Body of pancreas (tissue), 4 donors: ENCODE data around the gene ADARB1.

Experiments
- POLR2A ChIP-seq, 3 donors: fragments of 450-650 bp; IDR thresholded peaks; one replicate each; pipeline ENCODE4 v1.6.1; 2016; ENCODE audit warnings: antibody characterized with exemption in 3 of 3, mild to moderate bottlenecking in 2 of 3
- TF ChIP-seq, protein P1 (sequence below), 7 experiments: fragments of 450-650 bp in 4 of 7; fragments of 200-600 bp in 3 of 7; sonication (generic) in 3 of 7; IDR thresholded peaks; one replicate each; pipeline ENCODE4 v1.5.1; 2016 to 2019; ENCODE audit warnings: antibody characterized with exemption in 7 of 7

DNA sequence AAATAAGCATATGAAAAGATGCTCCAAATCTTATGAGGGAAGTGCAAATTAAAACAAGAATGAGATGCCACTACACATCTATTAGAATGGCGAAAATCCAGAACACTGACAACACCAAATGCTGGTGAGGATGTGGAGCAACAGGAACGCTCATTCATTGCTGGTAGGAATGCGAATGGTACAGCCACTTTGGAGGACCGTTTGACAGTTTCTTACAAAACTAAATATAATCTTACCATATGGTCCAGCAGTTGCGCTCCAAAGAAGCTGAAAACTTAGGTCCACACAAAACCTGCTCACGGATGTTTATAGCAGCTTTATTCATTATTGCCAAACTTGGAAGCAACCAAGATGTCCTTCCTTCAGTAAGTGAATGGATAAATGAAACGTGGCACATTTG is 163.0 kb downstream of the ADARB1 start:
- TF ChIP-seq, protein P1, sequence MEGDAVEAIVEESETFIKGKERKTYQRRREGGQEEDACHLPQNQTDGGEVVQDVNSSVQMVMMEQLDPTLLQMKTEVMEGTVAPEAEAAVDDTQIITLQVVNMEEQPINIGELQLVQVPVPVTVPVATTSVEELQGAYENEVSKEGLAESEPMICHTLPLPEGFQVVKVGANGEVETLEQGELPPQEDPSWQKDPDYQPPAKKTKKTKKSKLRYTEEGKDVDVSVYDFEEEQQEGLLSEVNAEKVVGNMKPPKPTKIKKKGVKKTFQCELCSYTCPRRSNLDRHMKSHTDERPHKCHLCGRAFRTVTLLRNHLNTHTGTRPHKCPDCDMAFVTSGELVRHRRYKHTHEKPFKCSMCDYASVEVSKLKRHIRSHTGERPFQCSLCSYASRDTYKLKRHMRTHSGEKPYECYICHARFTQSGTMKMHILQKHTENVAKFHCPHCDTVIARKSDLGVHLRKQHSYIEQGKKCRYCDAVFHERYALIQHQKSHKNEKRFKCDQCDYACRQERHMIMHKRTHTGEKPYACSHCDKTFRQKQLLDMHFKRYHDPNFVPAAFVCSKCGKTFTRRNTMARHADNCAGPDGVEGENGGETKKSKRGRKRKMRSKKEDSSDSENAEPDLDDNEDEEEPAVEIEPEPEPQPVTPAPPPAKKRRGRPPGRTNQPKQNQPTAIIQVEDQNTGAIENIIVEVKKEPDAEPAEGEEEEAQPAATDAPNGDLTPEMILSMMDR (IDR thresholded peaks at IDR 0.05), result no peak
- no peak for TF ChIP-seq POLR2A (IDR thresholded peaks at IDR 0.05)
